ENCODE measurements around the gene TRIM47.

The TRIM47 gene

GRCh38 chr17:75845933-75846691, 32.3 kb downstream of the TRIM47 start:
- no peak overlapping the region for H3K4me3 ChIP-seq (ENCODE audit: low read length)
- TF ChIP-seq, protein P1, sequence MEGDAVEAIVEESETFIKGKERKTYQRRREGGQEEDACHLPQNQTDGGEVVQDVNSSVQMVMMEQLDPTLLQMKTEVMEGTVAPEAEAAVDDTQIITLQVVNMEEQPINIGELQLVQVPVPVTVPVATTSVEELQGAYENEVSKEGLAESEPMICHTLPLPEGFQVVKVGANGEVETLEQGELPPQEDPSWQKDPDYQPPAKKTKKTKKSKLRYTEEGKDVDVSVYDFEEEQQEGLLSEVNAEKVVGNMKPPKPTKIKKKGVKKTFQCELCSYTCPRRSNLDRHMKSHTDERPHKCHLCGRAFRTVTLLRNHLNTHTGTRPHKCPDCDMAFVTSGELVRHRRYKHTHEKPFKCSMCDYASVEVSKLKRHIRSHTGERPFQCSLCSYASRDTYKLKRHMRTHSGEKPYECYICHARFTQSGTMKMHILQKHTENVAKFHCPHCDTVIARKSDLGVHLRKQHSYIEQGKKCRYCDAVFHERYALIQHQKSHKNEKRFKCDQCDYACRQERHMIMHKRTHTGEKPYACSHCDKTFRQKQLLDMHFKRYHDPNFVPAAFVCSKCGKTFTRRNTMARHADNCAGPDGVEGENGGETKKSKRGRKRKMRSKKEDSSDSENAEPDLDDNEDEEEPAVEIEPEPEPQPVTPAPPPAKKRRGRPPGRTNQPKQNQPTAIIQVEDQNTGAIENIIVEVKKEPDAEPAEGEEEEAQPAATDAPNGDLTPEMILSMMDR (conservative IDR thresholded peaks at IDR 0.05; ENCODE audit: low read depth, low read length): no peak
- no peak for DNase-seq (ENCODE audit: low read depth)

- H3K4me3 ChIP-seq (ENCODE audit: low read length): no peak overlapping the region
- DNase-seq (ENCODE audit: low read depth): peak; percentile 76
- TF ChIP-seq, protein P1 (conservative IDR thresholded peaks at IDR 0.05; ENCODE audit: low read depth, low read length): peak; percentile 76
These were observed 33.2 kb downstream of the TRIM47 start for GRCh38 chr17:75845058-75845711.

DNA sequence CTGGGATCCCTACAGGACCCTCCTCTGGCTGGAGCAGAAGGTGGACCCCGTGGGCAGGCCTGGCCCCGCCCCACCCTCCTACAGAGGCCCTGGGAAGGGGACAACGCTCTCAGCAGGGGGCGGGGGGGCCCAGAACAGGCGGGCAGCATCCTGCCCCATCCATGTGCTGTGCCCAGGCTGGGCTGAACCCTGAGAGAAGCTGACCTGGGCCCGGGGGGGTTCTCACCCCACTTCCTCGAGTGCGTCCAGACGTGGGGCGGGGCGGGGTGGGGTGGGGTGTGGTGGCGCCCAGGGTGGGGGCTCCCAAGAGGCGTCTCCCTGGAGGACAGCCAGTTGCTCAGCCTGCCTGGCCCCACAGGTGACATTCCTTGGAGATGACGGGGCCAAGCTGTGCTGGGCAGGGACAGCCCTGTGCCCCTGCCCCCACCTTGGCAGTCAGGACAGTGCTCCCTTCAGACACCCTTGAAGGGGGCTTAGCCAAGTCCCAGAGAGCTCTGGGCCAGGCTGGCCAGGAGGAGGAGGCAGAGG, 33.8 kb downstream of the TRIM47 start:
- H3K4me3 ChIP-seq (ENCODE audit: low read length): peak overlapping the region; percentile 44

GRCh38 chr17:75843577-75844529, 34.5 kb downstream of the TRIM47 start, which contains the start of gene UNC13D:
UNC13D (minus strand) TSS chr17:75844404; CDS start chr17:75844337, 67 bp downstream.
- TF ChIP-seq, protein P1 (conservative IDR thresholded peaks at IDR 0.05; ENCODE audit: low read depth, low read length): no peak
- peak within 1 kb of the TSS; percentile 44 for H3K4me3 ChIP-seq (ENCODE audit: low read length)
- no peak for DNase-seq (ENCODE audit: low read depth)

More for the DNA sequence above, 33.8 kb downstream of the TRIM47 start:
- DNase-seq (ENCODE audit: low read depth): peak; percentile 94
- TF ChIP-seq, protein P1 (conservative IDR thresholded peaks at IDR 0.05; ENCODE audit: low read depth, low read length): peak; percentile 24

GRCh38 chr17:75842963-75843576, 35.3 kb downstream of the TRIM47 start:
- H3K4me3 ChIP-seq (ENCODE audit: low read length): peak overlapping the region; percentile 44
- DNase-seq (ENCODE audit: low read depth): no peak
- TF ChIP-seq, protein P1 (conservative IDR thresholded peaks at IDR 0.05; ENCODE audit: low read depth, low read length): no peak

DNA sequence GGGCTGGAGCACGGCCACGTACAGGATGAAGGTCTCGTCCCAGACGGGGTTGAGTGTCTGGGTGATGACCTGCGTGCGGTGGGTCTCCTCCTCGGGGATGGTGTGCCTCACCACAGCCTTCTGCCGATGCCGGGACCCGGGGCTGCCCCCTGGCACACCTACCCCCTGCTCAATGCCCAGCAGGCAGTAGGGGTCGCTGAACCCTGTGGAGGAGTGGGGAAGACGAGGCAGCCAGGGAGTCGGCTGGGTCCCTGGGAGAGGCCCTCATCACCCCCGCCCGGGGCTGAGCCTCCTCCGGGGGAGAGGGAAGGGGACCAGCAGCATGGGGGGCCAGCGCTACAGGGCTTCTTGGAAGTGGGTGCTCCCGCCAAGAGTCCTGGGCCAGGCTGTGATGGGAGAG, 36.0 kb downstream of the TRIM47 start:
- no peak for DNase-seq (ENCODE audit: low read depth)
- no peak overlapping the region for H3K4me3 ChIP-seq (ENCODE audit: low read length)
- TF ChIP-seq, protein P1 (conservative IDR thresholded peaks at IDR 0.05; ENCODE audit: low read depth, low read length): no peak

All from retinal pigment epithelial cell (primary cell).